NCI-H82 treated with DMSO at 0.1 percent for 48 hours (cell line): ENCODE data around the gene MAST3.

Experiments
- DNase-seq: peaks from one replicate; lab custom pipeline; 2025; ENCODE audit not compliant: unreplicated experiment; lab: John Stamatoyannopoulos, UW

The MAST3 gene

GRCh38 chr19:18097217-18097992, at the start of gene MAST3:
TSS of gene MAST3 (plus strand) at chr19:18097778. CDS start at chr19:18097793, 15 bp downstream.
- DNase-seq, result peak; percentile 75

GRCh38 chr19:18049385-18049784, 48.2 kb upstream of the MAST3 start:
- no peak for DNase-seq

DNA sequence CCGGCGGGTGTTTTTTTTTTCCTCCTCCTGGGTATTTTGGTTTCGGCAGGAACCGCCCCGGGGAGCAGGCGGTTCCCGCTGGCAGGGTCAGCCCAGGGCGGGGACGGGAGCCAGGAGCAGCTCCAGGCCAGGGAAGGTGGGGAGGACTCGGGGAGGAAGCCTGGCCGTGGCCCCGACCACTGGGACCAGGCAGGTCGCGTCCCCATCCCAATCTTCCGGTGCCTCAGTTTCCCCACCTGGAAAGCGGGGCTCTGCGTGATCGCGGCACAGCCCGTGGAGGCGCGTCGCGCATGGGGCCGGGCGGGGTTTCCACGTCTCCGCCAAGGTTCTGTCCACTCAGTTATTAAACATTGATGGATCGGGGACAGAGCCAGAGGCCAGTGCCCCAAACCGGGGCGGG, 45.7 kb upstream of the MAST3 start:
- DNase-seq, result no peak

DNA sequence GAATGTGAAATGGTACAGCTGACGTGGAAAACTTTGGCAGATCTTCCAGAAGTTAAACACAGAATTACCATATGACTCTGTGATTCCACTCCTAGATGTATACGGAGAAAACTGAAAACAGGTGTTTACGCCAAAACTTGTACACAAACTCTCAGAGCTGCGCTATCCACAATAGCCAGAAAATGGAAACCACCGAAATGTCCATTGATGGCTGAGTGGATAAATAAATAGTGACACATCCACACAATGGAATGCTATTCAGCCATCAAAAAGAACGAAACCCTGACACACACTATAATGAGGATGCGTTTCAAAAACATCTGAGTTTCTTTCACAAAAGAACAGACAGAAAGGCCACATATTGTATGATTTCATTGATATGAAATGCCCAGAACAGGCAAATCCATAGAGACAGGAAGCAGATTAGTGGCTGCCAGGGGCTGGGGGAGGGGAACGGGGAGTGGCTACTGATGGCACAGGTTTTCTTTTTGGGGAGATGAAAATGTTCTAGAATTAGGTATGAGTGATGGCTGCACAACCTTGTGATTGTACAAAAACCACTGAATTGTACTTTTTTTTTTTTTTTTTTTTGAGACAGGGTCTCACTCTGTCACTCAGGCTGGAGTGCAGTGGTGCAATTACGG, 43.9 kb upstream of the MAST3 start:
- DNase-seq, result no peak

DNA sequence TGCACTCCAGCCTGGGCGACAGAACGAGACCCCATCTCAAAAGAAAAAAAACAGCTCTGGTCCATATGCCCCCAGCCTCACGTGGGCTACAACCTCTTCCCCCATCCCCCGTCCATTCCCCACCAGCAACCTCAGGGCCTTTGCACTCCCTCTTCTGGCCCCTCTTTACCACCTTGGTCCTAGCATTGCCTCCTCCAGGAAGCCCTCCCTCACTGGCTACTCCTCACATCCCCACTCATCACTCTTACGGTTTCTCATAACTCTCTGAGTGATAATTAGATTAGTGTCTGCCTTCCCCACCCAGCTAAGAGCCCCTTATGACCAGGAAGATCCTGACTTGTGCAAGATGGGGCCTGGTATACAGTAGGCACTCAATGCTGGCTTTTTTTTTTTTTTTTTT, 41.6 kb upstream of the MAST3 start:
- no peak for DNase-seq

GRCh38 chr19:18057557-18057956, 40.0 kb upstream of the MAST3 start:
- DNase-seq, result no peak

- DNase-seq, result peak; percentile 81
Measured at GRCh38 chr19:18058208-18059009, 39.2 kb upstream of the MAST3 start.

DNA sequence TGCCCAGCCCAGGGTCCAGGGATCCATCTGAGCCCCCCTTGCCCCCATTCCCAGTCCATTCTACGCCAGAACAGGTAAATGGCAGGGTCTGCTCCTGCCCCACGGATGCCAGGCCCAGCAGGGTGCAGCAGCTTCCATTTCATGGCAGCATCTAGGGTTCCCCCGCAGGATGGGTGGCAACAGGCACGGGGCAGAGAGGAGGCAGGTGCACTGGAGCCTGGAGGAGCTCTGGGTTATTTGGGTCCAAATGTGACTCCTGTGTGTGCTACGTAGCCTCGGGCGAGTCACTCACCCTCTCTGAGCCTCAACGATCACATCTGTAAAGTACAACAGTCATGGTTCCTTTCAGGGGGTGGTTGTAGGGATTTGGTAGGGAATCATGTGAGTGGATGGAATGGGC, 38.3 kb upstream of the MAST3 start:
- DNase-seq, result no peak

- no peak for DNase-seq
Measured at GRCh38 chr19:18059902-18060301, 37.7 kb upstream of the MAST3 start.

- peak; percentile 62 for DNase-seq
Measured at GRCh38 chr19:18060472-18060871, 37.1 kb upstream of the MAST3 start.

DNA sequence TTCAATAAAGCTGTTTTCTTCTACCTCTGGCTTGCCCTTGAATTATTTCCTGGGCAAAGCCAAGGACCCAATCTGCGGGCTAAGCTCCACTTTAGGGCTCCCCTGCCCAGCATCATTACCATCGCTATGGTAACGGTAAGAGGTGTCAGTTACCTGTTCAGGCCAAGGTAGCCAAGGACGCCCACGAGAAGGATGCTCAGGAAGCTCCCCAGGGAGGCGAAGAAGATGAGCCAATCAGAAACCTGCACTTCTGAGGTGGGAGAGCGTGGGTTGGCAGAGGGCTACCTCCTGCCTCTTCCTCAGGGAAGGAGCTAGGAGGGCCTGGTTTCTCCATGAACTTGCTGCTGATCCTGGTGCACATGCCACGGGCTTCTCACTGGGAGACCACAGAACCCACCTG, 35.5 kb upstream of the MAST3 start:
- DNase-seq, result no peak

GRCh38 chr19:18063463-18063862, 34.1 kb upstream of the MAST3 start:
- DNase-seq, result no peak

DNA sequence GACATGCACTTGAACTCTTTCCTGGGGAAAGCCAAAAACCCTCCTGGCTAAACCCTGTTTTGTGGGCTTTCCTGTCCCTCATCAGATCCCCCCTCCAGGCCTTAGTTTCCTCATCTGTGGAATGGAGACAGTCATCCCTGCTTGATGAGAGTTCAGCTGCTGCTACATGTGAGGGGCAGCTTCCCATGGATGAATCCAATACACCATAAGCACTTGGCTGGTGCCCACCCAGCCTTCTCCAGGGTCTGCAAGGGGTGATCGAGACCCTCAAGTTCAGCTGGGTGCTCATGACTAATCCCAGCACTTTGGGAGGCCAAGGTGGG, 32.4 kb upstream of the MAST3 start:
- DNase-seq, result no peak

DNA sequence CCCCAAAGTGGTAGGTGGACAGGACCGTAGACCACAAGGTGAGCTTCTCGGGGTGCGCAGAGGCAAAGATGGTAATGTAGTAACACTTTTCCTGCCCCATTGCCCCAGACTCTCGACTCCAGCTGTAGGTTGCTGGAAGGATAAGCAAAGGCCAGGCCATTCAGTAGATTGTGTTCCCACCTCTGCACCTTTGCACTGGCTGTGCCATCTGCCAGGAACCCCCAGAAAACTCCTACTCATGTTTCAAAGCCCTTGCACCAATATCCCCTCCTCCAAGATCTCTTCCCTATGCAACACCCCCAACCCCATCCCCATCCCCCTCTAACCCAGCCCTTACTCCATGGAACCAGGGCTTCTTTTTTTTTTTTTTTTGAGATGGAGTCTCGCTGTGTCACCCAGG, 29.2 kb upstream of the MAST3 start:
- DNase-seq, result no peak

DNA sequence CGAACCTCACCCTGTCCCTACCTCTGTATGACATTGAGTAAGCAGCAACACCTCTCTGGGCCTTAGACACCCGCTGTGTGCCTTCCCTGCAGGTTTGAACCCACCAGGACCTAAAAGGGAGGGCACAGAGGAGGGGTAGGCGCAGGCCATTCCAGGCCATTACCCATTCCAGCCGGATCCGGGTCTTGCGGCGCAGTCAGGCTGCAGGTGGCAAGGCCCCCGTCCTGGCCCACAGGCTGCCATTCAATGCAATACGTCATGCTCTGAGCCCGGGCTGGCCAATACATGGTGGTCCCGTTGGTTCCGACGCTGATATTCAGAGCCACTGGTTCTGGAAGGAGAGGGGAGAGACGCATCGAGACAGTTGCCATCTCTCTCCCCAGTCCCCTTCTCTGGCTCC, 28.2 kb upstream of the MAST3 start:
- no peak for DNase-seq

DNA sequence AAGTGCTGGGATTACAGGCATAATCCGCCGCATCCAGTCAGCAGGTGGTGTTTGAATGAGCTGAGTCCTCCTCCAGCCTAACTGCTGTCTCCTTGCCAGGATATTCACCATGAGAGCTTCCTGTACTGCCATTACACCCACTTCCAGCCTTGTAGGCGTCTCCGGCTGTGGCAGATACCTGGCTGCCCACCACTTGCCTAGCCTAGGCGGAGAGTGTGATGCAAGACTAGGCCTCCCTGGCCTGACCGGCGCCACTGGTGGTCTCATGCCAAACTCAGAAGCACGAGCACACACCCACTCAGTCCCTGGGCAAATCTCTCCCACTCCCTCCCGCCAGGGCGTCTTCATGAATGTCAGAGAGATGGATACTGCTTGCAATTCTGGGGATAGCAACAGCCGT, 27.4 kb upstream of the MAST3 start:
- DNase-seq, result no peak

DNA sequence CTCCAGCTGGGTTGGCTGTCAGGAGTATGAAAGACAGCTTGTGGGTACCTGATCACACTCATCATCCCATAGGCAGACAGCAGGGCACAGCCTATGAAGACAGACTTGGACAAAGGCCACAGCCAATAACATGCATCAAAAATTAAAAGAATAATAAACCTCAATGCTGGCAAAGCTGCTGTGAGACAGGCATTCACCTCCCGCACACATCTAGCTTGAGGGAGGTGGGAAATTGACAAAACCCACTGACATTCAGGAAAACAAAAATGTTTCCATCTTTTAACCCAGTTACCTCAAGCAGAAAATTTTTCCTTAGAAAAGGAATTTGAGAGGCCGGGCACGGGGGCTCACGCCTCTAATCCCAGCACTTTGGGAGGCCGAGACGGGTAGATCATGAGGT, 25.2 kb upstream of the MAST3 start:
- no peak for DNase-seq

DNA sequence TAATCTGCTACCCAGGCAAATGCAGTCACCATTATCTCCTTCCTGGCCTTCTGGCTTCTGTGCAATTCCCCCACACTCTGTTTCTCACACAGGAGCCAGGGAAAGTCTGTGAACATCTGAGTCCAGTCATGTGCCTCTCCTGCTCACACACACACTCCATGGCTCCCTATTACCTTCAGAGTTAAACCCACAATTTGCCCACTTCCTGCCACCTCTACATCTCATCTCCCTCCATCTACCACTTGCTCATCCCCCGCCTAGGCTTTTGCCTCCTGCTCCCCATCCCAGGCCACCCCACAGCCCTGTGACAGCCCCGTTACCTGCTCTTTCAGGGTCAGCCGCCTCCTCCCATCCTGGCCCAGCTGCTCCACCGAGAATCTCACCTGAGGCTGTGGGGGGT, 24.4 kb upstream of the MAST3 start:
- no peak for DNase-seq

DNA sequence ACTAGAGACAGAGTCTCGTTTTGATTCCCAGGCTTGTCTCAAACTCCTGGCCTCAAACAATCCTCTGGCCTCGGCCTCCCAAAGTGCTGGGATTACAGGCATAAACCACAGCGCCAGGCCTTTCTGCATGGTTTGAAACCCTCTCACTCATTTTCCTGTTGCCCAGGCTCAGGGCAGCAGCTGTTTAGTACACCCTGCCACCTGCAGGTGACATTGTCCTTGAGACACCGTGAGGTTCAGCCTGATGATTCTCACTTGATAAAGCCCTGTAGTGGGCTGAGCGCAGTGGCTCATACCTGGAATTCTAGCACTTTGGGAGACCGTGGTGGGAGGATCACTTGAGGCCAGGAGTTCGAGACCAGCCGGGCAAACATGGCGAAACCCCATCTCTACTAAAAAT, 23.4 kb upstream of the MAST3 start:
- DNase-seq, result no peak

GRCh38 chr19:18083929-18084684, 13.5 kb upstream of the MAST3 start:
- DNase-seq, result no peak

GRCh38 chr19:18085702-18086457, 11.7 kb upstream of the MAST3 start:
- DNase-seq, result no peak
